ENCODE data around the gene FAM228B.
A peak's percentile ranks its signal among the peaks of the same experiment; 100 is the strongest.
"Not testable (repeated sequence)": the region's sequence is repeated elsewhere in the genome, so short reads cannot be mapped to it uniquely, and the experiment has no call there.

FAM228B gene

DNA sequence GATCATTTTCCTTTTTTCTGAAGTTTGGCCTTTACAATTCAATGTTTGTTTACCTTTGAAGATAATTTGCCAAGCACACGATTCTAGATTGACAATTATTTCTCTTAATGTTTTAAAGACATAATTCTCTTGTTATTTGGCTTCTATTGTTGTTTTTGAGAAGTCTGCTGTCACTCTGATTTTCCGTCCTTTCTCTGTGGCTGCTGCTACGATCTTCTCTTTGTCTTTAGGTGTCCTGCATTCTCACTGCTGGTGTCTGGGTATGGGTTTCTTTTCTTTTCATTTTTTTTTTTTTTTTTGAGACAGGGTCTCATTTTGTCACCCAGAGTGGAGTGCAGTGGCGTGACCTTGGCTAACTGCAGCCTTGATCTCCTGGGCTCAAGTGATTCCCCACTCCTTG is 36.4 kb downstream of the FAM228B start:
- DNase-seq (ENCODE audit: low spot score) = no peak

- DNase-seq (ENCODE audit: low spot score) = no peak
Measured at GRCh38 chr2:24160761-24161160, 37.5 kb downstream of the FAM228B start.

GRCh38 chr2:24162494-24162893 is 39.2 kb downstream of the FAM228B start:
- no peak for DNase-seq (ENCODE audit: low spot score)

DNA sequence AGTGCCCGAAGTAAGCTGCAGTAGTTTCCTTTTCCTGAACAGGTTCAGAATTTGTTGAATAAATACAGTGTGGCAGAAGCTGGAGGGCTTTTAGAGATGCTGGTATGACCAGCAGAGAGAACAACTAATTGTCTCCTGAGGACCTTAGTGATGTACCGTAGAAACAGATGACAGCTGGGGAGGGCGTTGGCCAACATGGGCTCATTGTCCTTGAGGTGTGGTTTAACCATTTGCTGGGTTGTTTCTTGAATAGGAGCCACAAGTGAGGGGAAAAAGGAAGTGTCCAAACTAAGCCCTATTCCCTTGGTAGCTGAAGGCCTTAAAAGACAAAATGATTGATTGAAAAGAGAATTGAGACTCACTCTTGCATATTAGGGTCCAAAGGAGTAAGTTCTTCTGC is 39.9 kb downstream of the FAM228B start:
- no peak for DNase-seq (ENCODE audit: low spot score)

GRCh38 chr2:24163601-24164000 is 40.3 kb downstream of the FAM228B start:
- DNase-seq (ENCODE audit: low spot score) = no peak

- DNase-seq (ENCODE audit: low spot score) = peak; percentile 29
Measured at GRCh38 chr2:24164416-24164973, 41.2 kb downstream of the FAM228B start.

GRCh38 chr2:24169023-24169422 is 45.8 kb downstream of the FAM228B start:
- no peak for DNase-seq (ENCODE audit: low spot score)

DNA sequence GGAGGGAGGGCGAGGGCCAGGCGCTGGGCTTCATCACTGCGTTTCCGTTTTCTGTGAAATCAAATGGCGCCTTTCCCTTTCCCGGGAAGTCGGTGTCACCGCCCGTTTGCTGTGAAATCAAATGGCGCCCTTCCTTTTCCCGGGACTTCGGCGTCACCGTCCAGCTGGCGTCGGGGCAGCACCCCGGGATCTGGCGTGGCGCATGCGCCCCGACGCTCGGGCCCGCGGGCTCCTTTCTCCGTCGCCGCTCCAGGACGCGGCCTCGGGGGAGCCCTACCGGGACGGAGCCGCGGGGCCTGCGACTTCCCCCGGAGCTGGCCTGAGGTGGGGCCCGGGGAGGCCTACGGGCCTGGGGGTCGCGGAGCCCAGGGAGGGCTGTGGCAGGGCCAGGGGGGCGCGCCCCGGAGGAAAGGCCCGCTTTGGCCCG is 51.6 kb downstream of the FAM228B start, which contains the start of gene FAM228A:
Gene FAM228A (plus strand): TSS at position 203 of the 427 bp plus-strand sequence. CDS start 428 bp downstream, outside the sequence.
- DNase-seq (ENCODE audit: low spot score) = no peak

DNA sequence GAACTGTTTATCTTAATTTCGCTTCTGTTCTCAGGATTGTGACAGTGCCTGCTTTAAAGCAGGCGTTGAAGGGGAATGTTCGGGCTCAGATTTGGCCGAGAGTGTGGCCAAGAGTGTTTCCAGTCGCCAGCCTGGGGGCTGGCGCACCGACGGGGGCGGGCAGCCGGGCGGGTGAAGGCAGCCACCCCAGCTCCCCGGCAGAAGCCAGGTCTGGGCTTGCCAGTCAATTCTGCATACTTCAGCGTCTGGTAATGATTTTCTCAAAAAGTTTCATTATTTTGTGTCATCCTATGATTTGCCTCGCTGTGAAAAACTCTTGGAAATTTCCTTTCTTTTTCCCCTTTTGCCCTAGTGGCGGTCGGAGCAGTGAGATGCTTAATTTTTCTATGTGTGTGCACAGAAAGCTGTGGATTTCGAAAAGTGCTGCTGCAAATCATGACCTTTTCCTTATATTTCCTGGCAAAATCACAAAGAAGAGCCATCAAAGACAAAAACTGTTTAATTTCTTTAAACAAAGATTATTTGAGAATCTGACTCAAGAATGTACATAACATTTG is 52.4 kb downstream of the FAM228B start:
- no peak for DNase-seq (ENCODE audit: low spot score)

DNA sequence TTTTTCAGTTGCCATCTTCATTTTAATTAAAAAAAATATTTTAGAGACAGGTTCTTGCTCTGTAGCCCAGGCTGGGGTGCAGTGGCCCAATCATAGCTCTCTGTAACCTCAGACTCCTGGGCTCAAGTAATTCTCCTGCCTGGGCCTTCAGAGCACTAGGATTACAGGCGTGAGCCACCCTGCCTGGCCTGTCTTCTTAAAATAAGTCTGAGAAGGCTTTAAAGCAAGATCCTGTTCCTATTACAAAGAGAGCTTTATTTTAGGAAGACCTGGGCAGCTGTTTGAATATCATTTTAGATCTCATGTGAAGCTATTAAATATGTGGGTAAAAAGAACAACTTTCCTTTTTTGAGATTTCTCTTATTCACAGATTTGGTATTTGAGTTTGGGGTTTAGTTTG is 53.1 kb downstream of the FAM228B start:
- DNase-seq (ENCODE audit: low spot score) = no peak

DNA sequence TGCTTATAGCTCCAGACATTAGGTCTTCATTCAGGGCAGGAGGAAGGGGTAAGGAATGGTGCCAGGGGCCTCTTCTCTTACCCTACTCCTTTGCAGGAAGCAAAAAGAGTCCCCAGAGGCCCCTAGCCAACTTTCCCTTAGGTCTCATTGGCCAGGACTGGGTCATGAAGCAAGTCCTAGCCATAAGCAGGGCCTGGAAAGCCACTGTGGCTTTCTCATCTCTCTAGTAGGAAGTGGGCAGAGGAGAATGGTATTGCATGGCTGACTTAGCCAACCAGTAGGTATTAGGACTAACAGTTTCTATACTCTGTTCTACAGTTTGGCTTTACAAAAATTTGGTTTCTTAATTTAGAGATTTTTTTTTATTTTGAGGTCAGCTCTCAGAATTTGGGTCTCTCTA is 56.4 kb downstream of the FAM228B start:
- DNase-seq (ENCODE audit: low spot score) = no peak

- DNase-seq (ENCODE audit: low spot score) = no peak
Measured at GRCh38 chr2:24181849-24182248, 58.6 kb downstream of the FAM228B start.

- DNase-seq (ENCODE audit: low spot score) = no peak
Measured at GRCh38 chr2:24182507-24182906, 59.2 kb downstream of the FAM228B start.

DNA sequence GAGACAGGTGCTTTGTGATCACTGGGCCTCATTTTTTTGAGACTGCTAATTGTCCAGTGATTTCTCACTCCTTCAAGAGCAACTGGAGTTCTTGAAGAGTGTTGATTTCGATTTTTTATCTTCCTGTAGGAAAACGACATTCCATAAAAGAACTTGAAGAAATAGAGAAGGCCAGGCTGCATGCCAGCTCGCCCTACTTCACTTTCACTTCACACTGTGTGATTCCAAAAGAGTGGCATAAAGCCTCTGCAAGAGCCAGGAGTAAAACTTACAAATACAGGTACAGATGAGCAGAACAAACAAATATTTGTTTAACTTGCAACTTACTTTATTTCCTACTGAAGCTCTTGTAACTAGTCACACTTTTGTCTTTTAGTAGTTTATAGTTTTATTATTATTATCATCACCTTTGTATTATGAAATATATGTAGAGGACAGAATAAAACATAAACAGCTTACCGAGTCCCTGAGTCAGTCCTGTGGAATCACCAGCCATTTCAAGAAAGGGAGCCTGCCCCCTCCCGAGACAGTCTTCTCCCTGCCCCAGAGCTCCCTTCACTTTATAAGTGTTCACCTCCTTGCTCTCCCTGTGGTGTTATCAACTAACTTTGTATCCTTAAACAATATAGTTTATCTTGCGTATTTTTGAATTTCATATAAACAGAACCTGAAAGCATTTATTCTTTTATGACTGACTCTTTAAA is 60.2 kb downstream of the FAM228B start:
- no peak for DNase-seq (ENCODE audit: low spot score)

GRCh38 chr2:24189551-24189950 is 66.3 kb downstream of the FAM228B start:
- DNase-seq (ENCODE audit: low spot score) = no peak

DNA sequence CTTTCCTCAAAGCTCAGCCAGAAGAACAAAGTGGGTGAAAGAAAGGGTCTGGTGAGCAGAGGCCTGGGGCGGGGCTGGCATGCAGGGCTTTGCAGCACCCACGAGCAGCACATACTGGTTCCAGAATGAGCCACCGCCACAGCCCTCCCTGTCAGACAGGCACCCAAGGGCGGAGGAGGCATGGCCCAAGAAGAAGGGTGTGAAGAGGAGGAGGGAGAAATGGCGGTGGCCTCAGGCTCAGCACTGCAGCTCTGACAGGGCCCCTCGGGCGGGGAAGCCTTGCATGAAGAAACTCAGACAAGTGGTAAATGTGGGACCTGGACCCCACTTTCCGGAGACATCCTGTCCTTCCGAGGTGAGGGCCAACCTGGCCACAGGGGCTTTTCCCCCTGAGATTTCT is 67.2 kb downstream of the FAM228B start:
- no peak for DNase-seq (ENCODE audit: low spot score)

- no peak for DNase-seq (ENCODE audit: low spot score)
Measured at GRCh38 chr2:24191156-24191555, 67.9 kb downstream of the FAM228B start.

GRCh38 chr2:24191848-24192247 is 68.6 kb downstream of the FAM228B start:
- DNase-seq (ENCODE audit: low spot score) = no peak

GRCh38 chr2:24197213-24197612 is 73.9 kb downstream of the FAM228B start:
- DNase-seq (ENCODE audit: low spot score) = not testable (repeated sequence)

DNA sequence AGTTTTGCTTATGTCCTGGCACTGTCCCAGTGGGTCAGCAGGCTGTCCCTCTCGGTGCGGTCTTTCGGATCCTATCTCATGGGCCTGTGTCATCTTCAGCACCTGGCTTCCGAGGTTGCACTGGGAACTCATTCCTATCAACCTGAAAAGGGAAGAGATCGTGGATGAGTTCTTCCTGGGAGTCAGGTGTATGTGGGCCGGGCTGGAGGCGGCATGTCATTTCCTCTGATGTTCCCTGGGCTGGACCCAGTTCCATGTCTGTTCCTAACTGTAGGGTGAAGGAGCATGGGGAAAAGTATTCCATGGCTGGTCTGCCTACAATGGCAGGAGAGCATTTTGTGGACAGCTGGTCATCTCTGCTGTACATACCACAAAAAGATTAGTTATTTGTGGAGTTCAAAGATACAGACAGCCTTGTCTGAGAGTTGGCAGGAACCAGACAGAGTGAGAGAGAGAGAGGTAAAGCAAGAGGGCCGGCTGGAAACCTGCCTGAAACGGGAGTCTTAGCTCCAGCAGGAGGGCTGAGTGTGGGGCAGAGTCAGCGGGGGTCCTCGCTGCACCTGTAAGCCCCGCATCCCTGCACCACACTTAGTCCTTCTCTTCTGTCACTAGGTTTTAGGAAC is 76.8 kb downstream of the FAM228B start:
- no peak for DNase-seq (ENCODE audit: low spot score)

DNA sequence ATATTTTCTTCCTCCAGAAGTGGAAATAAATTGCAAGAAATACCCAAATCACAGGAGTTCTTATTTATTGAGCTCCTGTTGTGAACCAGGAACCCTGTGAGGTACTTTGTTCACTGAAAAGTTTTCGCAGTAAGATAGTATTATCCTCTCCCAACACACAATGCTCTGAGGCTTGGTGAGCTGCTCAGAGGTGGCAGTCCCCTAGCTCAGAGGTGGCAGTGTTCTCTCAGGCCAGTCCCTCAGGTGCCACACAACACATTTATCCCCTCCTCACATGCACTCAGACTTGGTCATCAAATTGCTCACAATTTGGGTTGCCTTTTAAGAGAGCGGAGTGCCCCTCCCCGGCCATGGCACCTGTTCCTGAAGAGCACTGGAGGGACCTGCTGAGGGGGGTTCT is 77.5 kb downstream of the FAM228B start:
- no peak for DNase-seq (ENCODE audit: low spot score)

- no peak for DNase-seq (ENCODE audit: low spot score)
Measured at GRCh38 chr2:24203029-24203786, 79.9 kb downstream of the FAM228B start.
